Activated naive CD8-positive, alpha-beta T cell treated with anti-CD3 and anti-CD28 coated beads for 36 hours (primary cell): ENCODE results near the gene HIP1R. TPM values are rescaled to one million over a fixed set of nuclear protein-coding genes. Genes with fewer than 3 reads are reported as not detected.
A peak's percentile ranks its signal among the peaks of the same experiment; 100 is the strongest.
"Not testable (repeated sequence)": the region's sequence is repeated elsewhere in the genome, so short reads cannot be mapped to it uniquely, and the experiment has no call there.

Source experiments
- DNase-seq: peaks from one replicate; pipeline ENCODE4 v3.0.0; 2021
- H3K27ac Mint-ChIP-seq: one replicate; pipeline ENCODE4 v1.8.0; 2022; ENCODE audit warnings: mild to moderate bottlenecking, moderate library complexity, mixed read lengths
- H3K27me3 Mint-ChIP-seq: one replicate; pipeline ENCODE4 v1.8.0; 2022; ENCODE audit warnings: mild to moderate bottlenecking, mixed read lengths
- H3K36me3 Mint-ChIP-seq: one replicate; pipeline ENCODE4 v1.8.0; 2021; ENCODE audit warnings: mild to moderate bottlenecking, mixed read lengths
- H3K4me1 Mint-ChIP-seq: one replicate; pipeline ENCODE4 v1.8.0; 2021; ENCODE audit warnings: mixed read lengths
- H3K4me3 Mint-ChIP-seq: one replicate; pipeline ENCODE4 v1.8.0; 2022; ENCODE audit warnings: mild to moderate bottlenecking, moderate library complexity, mixed read lengths
- H3K9me3 Mint-ChIP-seq: one replicate; pipeline ENCODE4 v1.8.0; 2022; ENCODE audit warnings: mixed read lengths
- total RNA-seq, 2 experiments: library from RNA; stranded (reverse); gene quantifications; one replicate each; pipeline ENCODE4 v1.2.3, GENCODE V29; 2021

HIP1R gene
- total RNA-seq, 2 experiments from 2014 or later, result 24.2 to 24.8 TPM

DNA sequence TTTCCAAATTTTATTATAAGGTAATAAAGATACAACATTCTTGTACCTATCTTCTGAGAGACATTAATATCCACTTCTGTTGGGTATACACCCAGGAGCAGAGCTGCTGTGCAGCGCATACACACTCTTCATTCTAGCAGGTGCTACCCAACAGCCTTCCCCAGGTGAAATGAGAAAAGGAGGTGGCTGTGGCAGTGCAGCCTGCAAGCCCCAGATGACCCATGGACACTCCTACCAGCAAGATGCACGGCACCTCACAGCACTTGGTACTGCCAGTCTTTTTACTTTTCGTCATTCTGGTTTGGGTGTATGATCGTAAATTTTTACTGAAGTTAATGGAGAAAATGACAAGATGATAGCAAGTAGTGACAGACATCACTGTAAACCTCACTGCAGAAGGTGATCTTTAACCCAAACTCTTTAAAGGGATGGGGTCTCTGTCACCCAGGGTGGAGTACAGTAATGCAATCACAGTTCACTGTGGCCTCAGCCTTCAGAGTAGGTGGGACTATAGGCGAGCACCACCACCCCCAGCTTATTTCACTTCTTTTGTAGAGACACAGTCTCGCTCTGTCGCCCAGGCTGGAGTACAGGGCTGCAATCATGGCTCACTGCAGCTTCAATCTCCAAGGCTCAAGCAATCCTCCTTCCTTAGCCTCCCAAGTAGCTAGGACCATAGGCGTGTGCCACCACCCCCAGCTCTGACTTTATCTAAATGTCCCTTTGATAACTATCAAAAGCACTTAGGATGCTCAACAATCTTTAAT is 34.1 kb downstream of the HIP1R start:
- DNase-seq, result no peak
- Mint-ChIP-seq H3K4me1 (peaks cover 44% of the 10 kb centered on the region), H3K27me3 (no peaks in the 10 kb centered on the region), H3K4me3 (no peak overlapping the region), H3K36me3 (peaks cover 28% of the 10 kb centered on the region), H3K9me3 (no peaks in the 10 kb centered on the region), H3K27ac (no peak overlapping the region)

DNA sequence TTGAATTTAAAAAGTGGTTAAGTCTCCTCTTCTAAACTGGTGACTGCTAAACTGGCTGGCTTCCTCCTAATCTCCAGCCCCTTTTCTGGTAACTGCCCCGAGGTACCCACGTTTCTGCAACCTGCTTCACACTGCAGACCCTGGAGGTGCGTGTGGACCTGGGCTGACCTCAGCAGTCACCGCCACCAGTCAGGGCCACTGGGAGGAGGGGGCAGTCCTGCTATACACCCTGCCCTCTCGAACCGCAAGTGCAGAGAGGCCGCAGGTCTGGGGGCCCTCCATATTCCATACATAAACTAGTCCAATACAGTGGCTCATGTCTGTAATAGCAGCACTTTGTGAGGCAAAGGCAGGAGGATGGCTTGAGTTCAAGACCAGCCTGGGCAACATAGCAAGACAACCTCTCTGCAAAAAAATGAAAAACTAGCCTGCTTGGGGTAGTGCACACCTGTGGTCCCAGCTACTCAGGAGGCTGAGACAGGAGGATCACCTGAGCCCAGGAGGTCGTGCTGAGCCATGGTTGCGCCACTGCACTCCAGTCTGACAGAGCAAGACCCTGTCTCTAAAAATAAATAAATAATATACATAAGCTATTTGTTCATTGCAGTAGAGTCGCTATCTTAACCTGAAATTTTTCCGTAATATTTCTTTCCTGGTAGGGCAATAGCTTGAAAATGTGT is 35.0 kb downstream of the HIP1R start:
- Mint-ChIP-seq H3K4me1 (peaks cover 49% of the 10 kb centered on the region), H3K27ac (peak overlapping the region; percentile 16), H3K36me3 (peaks cover 28% of the 10 kb centered on the region), H3K4me3 (no peak overlapping the region), H3K27me3 (no peaks in the 10 kb centered on the region), H3K9me3 (no peaks in the 10 kb centered on the region)
- DNase-seq, result no peak

DNA sequence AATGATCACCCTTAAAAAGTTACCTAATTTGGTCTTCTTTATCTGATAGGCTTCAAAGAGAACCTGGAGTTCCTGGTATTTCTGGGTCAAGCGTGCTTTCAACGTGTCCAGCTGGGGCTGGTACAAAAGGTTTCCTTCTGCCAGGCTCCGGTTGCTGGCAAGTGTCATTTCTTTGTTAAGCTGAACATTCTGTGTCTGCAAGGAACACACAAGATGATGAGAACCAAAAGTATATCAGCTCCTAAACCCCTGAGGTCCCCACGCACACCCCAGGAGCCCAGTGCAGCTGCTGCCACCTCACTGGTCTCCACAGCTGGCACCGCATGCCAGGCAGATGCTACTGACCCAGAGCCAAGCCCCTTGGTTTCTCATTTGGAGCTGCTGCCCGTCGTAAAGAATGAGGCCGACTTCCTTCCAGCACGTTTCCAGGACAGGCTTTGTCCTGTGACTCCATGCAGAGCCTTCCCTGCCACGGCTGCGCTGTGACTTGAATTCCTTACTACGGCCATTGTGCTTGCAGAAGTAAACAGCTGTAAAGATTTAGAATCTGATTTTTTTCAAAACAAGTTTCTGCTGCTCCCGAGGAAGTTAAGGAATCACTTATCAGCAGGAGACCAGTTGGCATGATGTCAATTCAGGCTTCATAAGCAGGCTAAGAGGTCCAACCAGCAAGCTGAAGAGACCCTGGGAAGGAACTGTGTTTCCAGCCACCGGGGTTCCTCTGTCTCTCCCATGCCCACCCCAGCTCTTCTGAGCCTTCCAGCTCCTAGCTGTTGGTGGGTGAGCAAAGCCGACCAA is 35.8 kb downstream of the HIP1R start:
- Mint-ChIP-seq H3K9me3 (no peaks in the 10 kb centered on the region), H3K4me3 (peak overlapping the region; percentile 63), H3K27me3 (no peaks in the 10 kb centered on the region), H3K27ac (peak overlapping the region; percentile 76), H3K4me1 (peaks cover 56% of the 10 kb centered on the region), H3K36me3 (peaks cover 28% of the 10 kb centered on the region)
- no peak for DNase-seq

DNA sequence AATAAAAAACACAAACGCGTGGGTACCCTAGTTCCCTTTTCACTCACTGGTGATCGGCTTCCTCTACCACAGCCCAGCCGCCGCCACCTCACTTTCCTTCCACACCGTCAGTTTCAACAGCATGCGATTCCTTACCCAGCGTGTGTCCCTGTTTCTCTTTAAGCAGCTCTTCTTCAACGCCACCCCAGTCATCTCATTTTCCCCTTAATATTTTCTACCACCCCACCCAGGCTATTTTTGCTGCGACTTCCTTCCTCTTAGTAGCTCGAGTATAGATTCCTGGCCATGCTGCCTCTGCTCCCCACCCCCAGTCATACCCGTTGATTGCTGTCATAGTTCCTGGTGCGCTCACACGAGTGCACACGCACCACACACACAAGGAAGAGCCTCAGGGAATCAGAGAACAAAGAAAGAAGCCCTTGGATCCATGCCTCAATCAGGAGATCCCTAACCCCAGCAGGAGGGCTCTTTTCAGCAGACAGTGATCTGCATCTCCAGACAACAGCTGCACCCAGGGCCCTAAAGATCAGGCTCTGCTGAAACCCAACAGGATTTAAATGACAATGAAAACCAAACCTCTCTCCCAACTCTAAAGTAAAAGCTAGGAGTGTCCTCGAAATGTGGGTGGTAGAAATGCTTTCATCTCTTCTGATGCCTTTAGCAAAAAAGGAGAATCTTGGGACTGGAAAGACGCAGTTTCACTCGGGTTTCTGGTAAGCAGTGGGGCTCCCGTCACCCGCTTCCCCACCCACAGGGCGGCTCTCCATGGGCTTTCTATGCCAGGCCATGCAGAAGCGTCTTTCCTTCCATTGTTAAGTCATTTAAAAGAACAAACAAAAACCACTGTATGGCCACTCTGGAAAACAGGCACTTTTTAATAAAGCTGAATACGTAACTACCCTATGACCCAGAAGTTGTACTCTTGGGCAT is 36.9 kb downstream of the HIP1R start:
- DNase-seq, result peak; percentile 77
- no peaks in the 10 kb centered on the region for H3K27me3 Mint-ChIP-seq
- H3K27ac Mint-ChIP-seq, result peak overlapping the region; percentile 76
- peaks cover 29% of the 10 kb centered on the region for H3K36me3 Mint-ChIP-seq
- H3K9me3 Mint-ChIP-seq, result no peaks in the 10 kb centered on the region
- H3K4me3 Mint-ChIP-seq, result peak overlapping the region; percentile 63
- H3K4me1 Mint-ChIP-seq, result peaks cover 67% of the 10 kb centered on the region

DNA sequence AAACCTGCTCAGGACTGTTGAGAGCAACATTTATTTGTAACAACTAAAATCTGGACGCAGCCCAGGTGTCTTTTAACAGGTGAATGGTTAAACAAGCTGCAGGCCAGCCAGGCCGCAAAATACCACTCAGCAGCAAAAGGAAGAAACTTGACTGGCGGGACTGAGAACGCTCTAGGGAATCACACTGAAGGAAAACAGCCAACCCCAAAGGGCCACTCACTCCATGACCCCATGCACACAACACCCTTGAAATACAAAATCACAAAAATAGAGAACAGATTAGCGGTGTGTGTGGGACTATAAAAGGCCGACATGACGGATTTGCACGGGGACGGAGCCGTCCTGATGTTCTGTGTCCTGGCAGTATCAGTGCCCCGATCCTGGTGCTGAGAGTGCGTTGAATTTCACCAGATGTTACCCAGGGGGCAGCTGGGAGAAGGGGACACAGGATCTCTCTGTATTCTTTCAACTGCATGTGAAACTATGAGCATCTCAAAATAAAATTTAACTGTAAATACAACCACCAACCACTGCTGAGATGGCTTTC is 37.6 kb downstream of the HIP1R start:
- DNase-seq, result no peak
- Mint-ChIP-seq H3K4me1 (peaks cover 74% of the 10 kb centered on the region), H3K36me3 (peaks cover 33% of the 10 kb centered on the region), H3K9me3 (no peaks in the 10 kb centered on the region), H3K27me3 (no peaks in the 10 kb centered on the region), H3K4me3 (no peak overlapping the region), H3K27ac (peak overlapping the region; percentile 76)

DNA sequence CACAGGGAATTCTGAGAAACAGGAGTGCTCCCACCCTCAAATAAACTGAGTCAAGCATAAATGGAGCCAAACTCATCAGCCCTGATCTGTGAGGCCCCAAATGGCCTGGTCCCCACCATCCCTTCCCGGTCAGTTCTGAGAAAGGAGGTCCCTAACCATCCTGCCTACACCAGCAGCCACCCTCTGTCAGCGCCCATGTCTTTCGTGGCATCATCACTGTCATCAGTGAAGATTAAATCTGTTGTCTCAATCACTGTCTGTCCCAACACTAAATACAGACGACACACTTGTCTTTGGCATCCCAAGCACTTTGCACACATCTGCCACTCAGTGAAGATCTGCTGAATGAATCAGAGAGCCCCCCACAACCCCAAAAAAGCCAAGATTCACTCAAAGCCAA is 38.3 kb downstream of the HIP1R start:
- Mint-ChIP-seq H3K27me3 (no peaks in the 10 kb centered on the region), H3K4me3 (peak overlapping the region; percentile 14), H3K4me1 (peaks cover 80% of the 10 kb centered on the region), H3K36me3 (peaks cover 36% of the 10 kb centered on the region), H3K27ac (peak overlapping the region; percentile 4), H3K9me3 (no peaks in the 10 kb centered on the region)
- DNase-seq, result no peak

DNA sequence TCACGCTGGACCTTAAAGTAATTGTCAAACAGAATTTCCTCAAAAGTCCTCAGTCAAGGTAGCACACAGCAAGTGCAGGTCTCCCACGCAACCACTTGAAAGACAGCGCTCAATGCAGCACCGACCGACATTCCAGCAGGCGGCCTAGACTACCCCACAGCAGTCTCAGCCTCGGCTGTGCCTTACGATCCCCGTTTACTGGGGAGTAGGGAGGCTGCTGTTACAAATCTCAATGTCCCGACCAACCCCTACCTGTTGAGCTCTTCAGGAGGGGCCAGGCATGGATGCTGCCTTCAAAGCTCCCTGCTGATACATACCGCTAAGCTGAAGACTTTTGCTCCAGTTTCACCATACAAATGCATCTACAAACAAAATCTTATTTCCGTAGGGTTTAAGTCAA is 38.8 kb downstream of the HIP1R start:
- peak; percentile 65 for DNase-seq
- H3K4me3 Mint-ChIP-seq, result peak overlapping the region; percentile 14
- H3K27me3 Mint-ChIP-seq, result no peaks in the 10 kb centered on the region
- H3K27ac Mint-ChIP-seq, result peak overlapping the region; percentile 4
- H3K36me3 Mint-ChIP-seq, result peaks cover 36% of the 10 kb centered on the region
- peaks cover 81% of the 10 kb centered on the region for H3K4me1 Mint-ChIP-seq
- no peaks in the 10 kb centered on the region for H3K9me3 Mint-ChIP-seq

DNA sequence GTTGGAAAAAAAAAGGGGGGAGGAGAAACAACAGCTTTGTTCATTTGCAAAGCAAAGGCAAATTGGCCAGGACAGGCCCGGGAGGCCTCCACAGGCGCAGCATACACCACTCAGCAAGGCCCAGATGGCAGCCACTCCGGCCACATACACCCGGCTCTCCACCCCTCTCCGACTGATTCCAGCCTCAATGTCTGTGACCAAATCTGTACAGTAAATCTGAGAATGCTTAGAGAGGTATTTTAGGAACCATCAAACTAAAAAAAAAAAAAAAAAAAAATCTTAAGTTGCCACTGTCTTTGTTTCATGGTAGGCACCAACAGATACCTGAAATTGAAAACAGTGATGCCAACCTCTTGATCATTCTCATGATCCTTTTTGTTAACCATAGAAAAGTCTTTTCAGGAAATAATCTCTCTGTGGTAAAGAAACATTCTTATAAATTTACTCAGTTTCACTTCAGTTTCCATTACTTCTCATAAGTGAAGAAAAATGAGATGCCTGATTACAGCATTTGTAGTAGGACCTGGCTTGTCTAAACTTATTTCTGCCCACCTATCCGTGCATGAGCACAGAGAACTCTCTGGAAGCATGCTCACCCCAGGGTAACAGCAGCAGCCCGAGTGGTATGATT is 40.4 kb downstream of the HIP1R start:
- Mint-ChIP-seq H3K27ac (peak overlapping the region; percentile 77), H3K36me3 (peaks cover 38% of the 10 kb centered on the region), H3K9me3 (no peaks in the 10 kb centered on the region), H3K4me1 (peaks cover 95% of the 10 kb centered on the region), H3K4me3 (peak overlapping the region; percentile 19), H3K27me3 (no peaks in the 10 kb centered on the region)
- DNase-seq, result no peak

DNA sequence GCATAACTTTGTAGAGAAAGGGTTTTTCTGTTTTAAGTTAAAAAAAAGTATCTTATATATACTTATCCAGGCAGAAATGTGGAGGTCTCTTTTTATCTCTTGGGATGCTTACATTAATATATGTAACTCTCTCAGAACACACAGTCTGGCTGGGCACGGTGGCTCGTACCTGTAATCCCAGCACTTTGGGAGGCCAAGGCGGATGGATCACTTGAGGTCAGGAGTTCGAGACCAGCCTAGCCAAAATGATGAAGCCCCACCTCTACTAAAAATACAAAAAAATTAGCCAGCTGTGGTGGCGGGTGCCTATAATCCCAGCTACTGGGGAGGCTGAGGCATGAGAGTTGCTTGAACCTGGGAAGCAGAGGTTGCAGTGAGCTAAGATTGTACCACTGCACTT is 41.0 kb downstream of the HIP1R start:
- H3K4me3 Mint-ChIP-seq, result not testable (repeated sequence)

DNA sequence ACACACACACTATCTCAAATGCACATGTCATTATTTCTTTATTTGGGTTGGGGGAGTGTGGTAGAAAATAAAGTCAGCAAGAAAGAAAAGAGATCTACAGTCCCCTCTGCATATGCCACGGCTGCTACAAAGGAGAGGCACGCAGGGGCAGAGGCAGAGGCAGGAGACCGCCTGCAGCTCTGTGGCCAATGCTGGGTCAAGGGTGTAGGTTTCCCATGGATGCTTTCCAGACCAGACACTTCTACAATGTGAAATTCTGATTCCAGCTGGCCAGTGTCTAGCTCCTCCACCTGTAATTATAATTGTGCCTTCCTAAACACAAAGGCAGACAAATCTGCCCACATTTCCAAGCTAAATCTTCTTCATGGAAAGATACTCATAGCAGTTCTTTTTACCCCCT is 41.5 kb downstream of the HIP1R start:
- peaks cover 93% of the 10 kb centered on the region for H3K4me1 Mint-ChIP-seq
- no peak overlapping the region for H3K4me3 Mint-ChIP-seq
- no peaks in the 10 kb centered on the region for H3K27me3 Mint-ChIP-seq
- H3K36me3 Mint-ChIP-seq, result peaks cover 42% of the 10 kb centered on the region
- H3K27ac Mint-ChIP-seq, result peak overlapping the region; percentile 77
- DNase-seq, result no peak
- H3K9me3 Mint-ChIP-seq, result no peaks in the 10 kb centered on the region

More for the DNA sequence above, 41.0 kb downstream of the HIP1R start:
- H3K27me3 Mint-ChIP-seq, DNase-seq, H3K9me3 Mint-ChIP-seq: not testable (repeated sequence)
- peaks cover 95% of the 10 kb centered on the region for H3K4me1 Mint-ChIP-seq
- peaks cover 42% of the 10 kb centered on the region for H3K36me3 Mint-ChIP-seq
- peak overlapping the region; percentile 77 for H3K27ac Mint-ChIP-seq

DNA sequence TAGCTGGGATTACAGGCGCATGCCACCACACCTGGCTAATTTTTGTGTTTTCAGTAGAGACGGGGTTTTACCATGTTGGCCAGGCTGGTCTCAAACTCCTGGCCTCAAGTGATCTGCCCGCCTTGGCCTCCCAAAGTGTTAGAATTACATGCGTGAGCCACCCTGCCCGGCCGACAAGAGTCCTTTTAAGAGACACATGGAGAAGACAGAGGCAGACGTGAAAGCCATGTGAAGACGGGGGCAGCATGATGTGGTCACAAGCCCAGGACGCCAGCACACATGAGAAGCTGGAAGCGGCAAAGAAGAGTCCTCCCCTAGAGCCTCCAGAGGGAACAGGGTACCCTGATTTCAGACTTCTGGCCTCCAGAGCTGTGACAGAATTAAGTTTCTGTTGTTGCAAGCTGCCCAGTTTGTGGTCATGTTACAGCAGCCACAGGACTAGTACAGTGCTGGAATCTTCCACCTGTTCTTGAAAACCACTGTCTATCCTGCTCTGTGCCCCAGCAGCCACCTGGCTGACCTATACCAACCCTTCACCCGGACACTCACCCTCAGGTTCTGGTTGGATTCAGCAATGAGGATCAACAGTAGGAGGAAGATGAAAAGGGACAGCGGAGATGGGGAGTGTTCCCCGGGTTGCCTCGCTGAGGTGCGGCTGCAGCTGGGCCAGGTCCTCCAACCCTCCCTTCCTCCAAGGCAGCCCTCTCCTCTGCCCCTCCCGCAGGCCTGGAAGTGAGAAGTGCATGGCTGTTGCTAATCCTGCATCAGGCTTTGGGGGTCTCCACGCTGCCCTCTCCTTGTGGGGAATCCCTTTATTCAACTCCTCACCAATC is 43.7 kb downstream of the HIP1R start:
- peaks cover 51% of the 10 kb centered on the region for H3K36me3 Mint-ChIP-seq
- H3K4me1 Mint-ChIP-seq, result peaks cover 92% of the 10 kb centered on the region
- no peak for DNase-seq
- H3K4me3 Mint-ChIP-seq, result peak overlapping the region; percentile 34
- H3K9me3 Mint-ChIP-seq, result peaks cover 5% of the 10 kb centered on the region
- no peaks in the 10 kb centered on the region for H3K27me3 Mint-ChIP-seq
- peak overlapping the region; percentile 62 for H3K27ac Mint-ChIP-seq

DNA sequence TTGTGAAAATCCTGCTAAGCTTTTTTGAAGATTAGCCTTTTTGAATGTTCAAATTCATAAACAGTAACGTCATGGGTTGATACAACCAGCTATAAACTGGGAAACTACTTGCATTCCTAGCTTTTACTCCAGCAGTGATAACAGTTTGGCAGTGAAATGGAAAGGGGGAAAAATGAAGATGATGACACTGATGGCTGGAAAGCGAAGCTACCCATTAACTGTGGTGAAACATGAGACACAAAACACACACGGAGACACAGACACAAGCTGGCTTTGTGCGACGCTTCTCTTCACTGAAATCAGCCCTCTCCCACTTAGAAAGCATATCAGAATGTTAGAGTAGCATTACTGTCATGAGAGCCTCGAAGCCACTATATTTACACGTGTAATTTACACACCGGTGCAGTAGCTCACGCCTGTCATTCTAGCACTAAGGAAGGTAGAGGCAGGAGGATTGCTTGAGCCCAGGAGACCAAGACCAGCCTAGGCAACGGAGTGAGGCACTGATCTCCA is 45.0 kb downstream of the HIP1R start:
- Mint-ChIP-seq H3K9me3 (peaks cover 5% of the 10 kb centered on the region), H3K4me1 (peaks cover 97% of the 10 kb centered on the region), H3K27me3 (no peaks in the 10 kb centered on the region), H3K27ac (peak overlapping the region; percentile 13), H3K4me3 (no peak overlapping the region), H3K36me3 (peaks cover 58% of the 10 kb centered on the region)
- no peak for DNase-seq

DNA sequence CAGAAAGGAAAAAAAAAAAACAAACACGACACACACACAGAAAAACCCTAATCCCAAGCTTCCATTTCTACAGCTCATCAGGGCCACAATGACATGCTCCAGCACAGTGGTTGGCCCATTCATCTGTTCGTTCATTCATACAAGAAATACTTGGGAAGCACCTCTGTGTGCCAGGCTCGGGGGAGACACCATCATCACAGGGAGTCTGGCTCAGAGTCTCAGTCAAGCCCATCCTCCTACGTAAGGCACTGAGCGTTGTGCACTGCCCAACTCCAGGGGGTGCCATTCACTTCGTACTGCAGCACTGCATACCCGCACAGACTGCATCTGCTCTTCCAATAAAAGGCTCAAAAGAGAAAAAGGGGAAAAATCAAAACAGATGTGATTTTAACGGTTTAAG is 45.4 kb downstream of the HIP1R start:
- DNase-seq, result no peak
- Mint-ChIP-seq H3K9me3 (peaks cover 5% of the 10 kb centered on the region), H3K27me3 (no peaks in the 10 kb centered on the region)

More for the DNA sequence above, 45.4 kb downstream of the HIP1R start:
- Mint-ChIP-seq H3K27ac (peak overlapping the region; percentile 13), H3K4me1 (peaks cover 92% of the 10 kb centered on the region), H3K36me3 (peaks cover 58% of the 10 kb centered on the region), H3K4me3 (no peak overlapping the region)
